Measurements from ENCODE around the gene GDI1. TPM values are rescaled to one million over a fixed set of nuclear protein-coding genes. Genes with fewer than 3 reads are reported as not detected.
A peak's percentile ranks its signal among the peaks of the same experiment; 100 is the strongest.

GDI1 gene
- polyA plus RNA-seq, 2 of the 4 experiments (the other 2 are of a cell fraction): 124 to 128 TPM

- ATAC-seq (no peak), DNase-seq (ENCODE audit: low read depth in 1 of 2, low spot score in 1 of 2) (no peak), FAIRE-seq (no peak)
- POLR2A ChIA-PET: interaction anchor here (1.0 to 2.6 kb wide), 2 partner anchors 11 to 27 kb away, joined by 3 to 8 read pairs; partner anchors contain the start of genes FAM3A and LAGE3
- peaks cover 29% of the 10 kb centered on the region for H3K4me1 ChIP-seq
- H3K4me3 ChIP-seq: no peak overlapping the region; the same call in 2 of the 3 replicates
- WGBS (ENCODE audit: missing lambda C conversion rate): 92% methylated on average over 4 of the region's 4 CpGs
- no peak for TF ChIP-seq TFCP2L1 (CRISPR knock-in tag; IDR thresholded peaks at IDR 0.05)
- TF ChIP-seq SREBF2 (IDR thresholded peaks at IDR 0.05): no peak
- no peak for TF ChIP-seq HOXA7 (CRISPR knock-in tag; IDR thresholded peaks at IDR 0.05)
- TF ChIP-seq ZSCAN20 (CRISPR knock-in tag; IDR thresholded peaks at IDR 0.05): no peak
- no peak for TF ChIP-seq CTCF (IDR thresholded peaks at IDR 0.05)
- TF ChIP-seq HES2 (IDR thresholded peaks at IDR 0.05): no peak
- TF ChIP-seq EHF (CRISPR knock-in tag; IDR thresholded peaks at IDR 0.05): no peak
- no peak for TF ChIP-seq ZNF302 (CRISPR knock-in tag; IDR thresholded peaks at IDR 0.05)
- TF ChIP-seq MAX (IDR thresholded peaks at IDR 0.05): no peak
- no peak for TF ChIP-seq CBX8 (IDR thresholded peaks at IDR 0.05)
- H3K27ac ChIP-seq: peak overlapping the region in 1 of 2 experiments; percentile 8; a peak in 1 of 6 replicates
- H3K9me3 ChIP-seq: no peaks in the 10 kb centered on the region
- CTCF ChIA-PET: interaction anchor here (0.5 to 2.4 kb wide), 7 partner anchors 9 to 116 kb away, joined by 3 to 13 read pairs (median 4); no protein-coding TSS in a partner anchor
- peak overlapping the region; percentile 80 for H3K4me2 ChIP-seq
Measured at GRCh38 chrX:154489182-154489581, 52.2 kb downstream of the GDI1 start.

- no peak for FAIRE-seq
- ChIA-PET CTCF (interaction anchor here (0.8 to 2.4 kb wide), 8 partner anchors 9 to 117 kb away, joined by 3 to 13 read pairs (median 4); no protein-coding TSS in a partner anchor), POLR2A (interaction anchor here (0.6 to 2.6 kb wide), 12 partner anchors 9 to 92 kb away, joined by 3 to 8 read pairs (median 4); partner anchors contain the start of genes FAM3A, LAGE3, PLXNA3 and RPL10)
- TF ChIP-seq USF2 (IDR thresholded peaks at IDR 0.05) (no peak), TP53 (CRISPR knock-in tag; IDR thresholded peaks at IDR 0.05) (no peak), NR3C1 (IDR thresholded peaks at IDR 0.05) (no peak), RNF2 (IDR thresholded peaks at IDR 0.05; ENCODE audit: borderline replicate concordance, low read depth) (no peak), CEBPB (IDR thresholded peaks at IDR 0.05) (no peak), MAFK (IDR thresholded peaks at IDR 0.05; ENCODE audit: partially characterized antibody) (no peak), MAX (IDR thresholded peaks at IDR 0.05) (no peak), HOXA7 (CRISPR knock-in tag; IDR thresholded peaks at IDR 0.05) (no peak), ZFP36 (IDR thresholded peaks at IDR 0.05; ENCODE audit: borderline replicate concordance, partially characterized antibody) (no peak), RAD21 (conservative IDR thresholded peaks at IDR 0.05 in 1 of 2, IDR thresholded peaks at IDR 0.05 in 1 of 2) (no peak), CBX2 (IDR thresholded peaks at IDR 0.05; ENCODE audit: borderline replicate concordance, low read depth) (no peak), ZC3H11A (IDR thresholded peaks at IDR 0.05) (no peak), RARB (CRISPR knock-in tag; IDR thresholded peaks at IDR 0.05) (no peak), MAZ (IDR thresholded peaks at IDR 0.05; ENCODE audit: borderline replicate concordance, low read depth, low read length) (no peak), RFX5 (IDR thresholded peaks at IDR 0.05) (no peak), HMGXB4 (CRISPR knock-in tag; IDR thresholded peaks at IDR 0.05; ENCODE audit: borderline replicate concordance) (no peak), JUNB (IDR thresholded peaks at IDR 0.05) (no peak), EHF (CRISPR knock-in tag; IDR thresholded peaks at IDR 0.05) (no peak)
- Histone ChIP-seq H3K4me1 (peaks cover 21% of the 10 kb centered on the region; the same call in 2 of the 3 replicates), H3K4me2 (peak overlapping the region; percentile 80), H3K27ac (peak overlapping the region; percentile 88 to 96), H3K9me3 (no peaks in the 10 kb centered on the region), H3K4me3 (peak overlapping the region; percentile 74)
- WGBS (ENCODE audit: missing lambda C conversion rate): 4% methylated on average over 13 of the region's 19 CpGs
- peak; percentile 24 to 33 for ATAC-seq
- DNase-seq (ENCODE audit: low read depth in 1 of 2, low spot score in 1 of 2): peak; percentile 22 to 31
Measured at GRCh38 chrX:154490021-154490413, 53.1 kb downstream of the GDI1 start.
